GM15510 (cell line): ENCODE results near the gene CLDN19.
A peak's percentile ranks its signal among the peaks of the same experiment; 100 is the strongest.

ENCODE experiments used
- POLR2A ChIP-seq: IDR thresholded peaks from 3 replicates; pipeline ENCODE4 v1.6.1; 2011; ENCODE audit warnings: borderline replicate concordance; ENCODE audit not compliant: insufficient read length; ENCODE audit errors: extremely low read depth

Gene CLDN19

DNA sequence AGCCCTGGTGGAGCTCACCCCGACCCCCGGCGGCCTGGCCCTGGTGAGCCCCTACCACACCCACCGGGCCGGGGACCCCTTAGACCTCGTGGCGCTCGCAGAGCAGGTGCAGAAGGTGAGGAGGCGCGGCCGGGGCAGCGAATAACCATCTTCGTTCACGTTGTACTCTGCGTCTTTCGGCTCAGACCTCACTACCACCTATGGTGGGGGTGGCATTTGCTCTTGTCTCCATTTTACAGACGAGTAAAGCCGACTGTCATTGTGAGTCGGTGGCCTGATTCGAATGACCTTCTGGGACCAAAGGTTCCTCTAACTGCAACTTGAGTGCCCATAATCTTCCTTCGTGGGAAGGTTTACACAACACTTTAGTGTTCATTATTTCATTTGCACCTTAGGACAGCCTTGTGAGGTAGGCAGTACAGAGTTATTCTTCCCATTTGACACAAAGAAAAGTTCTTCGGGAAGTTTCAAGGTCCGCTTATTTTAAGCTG lies 27.5 kb upstream of the CLDN19 start:
- TF ChIP-seq POLR2A: no peak

DNA sequence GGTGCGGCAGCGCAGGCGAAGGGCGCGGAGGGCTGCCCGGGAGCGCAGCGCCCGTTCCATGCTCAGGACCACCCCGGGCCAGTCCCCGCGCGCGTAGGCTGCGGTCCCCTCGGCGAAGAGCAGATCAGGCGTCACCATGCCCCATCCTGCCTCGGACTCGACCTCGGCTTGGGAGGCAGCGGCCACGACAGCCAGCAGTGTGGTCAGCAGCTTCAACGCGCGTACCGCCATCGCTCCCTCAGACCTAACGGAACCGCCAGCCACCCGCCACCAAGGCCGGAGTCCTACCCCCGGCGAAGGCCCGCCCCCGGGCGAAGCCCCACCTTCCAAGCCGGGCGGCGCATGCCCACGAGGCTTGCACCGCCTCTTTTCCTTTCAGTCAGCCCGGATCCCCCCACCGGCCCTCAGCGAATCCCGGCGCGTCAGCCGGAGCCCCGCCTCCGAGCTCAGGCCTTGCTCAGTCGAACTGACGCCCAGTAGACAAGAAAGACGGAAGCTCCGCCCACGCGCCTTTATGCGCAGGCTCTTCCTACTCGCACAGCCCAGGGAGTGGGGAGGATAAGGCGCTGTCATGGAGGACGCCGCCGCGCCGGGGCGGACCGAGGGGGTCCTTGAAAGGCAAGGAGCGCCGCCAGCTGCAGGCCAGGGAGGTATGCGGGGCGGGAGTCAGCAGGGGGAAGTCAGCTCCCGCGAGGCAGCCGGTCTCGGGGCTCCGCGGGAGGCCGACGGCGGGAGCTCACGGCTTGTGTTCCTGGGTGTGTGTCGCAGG lies 26.9 kb upstream of the CLDN19 start, which contains the start of the genes C1orf50 and P3H1:
C1orf50 (plus strand) TSS at position 509 of the 769 bp plus-strand sequence; CDS start at position 572, 63 bp downstream.
P3H1 (minus strand) TSS at position 288 of the 769 bp plus-strand sequence; CDS start at position 231, 57 bp downstream.
- TF ChIP-seq POLR2A: peak; percentile 97

DNA sequence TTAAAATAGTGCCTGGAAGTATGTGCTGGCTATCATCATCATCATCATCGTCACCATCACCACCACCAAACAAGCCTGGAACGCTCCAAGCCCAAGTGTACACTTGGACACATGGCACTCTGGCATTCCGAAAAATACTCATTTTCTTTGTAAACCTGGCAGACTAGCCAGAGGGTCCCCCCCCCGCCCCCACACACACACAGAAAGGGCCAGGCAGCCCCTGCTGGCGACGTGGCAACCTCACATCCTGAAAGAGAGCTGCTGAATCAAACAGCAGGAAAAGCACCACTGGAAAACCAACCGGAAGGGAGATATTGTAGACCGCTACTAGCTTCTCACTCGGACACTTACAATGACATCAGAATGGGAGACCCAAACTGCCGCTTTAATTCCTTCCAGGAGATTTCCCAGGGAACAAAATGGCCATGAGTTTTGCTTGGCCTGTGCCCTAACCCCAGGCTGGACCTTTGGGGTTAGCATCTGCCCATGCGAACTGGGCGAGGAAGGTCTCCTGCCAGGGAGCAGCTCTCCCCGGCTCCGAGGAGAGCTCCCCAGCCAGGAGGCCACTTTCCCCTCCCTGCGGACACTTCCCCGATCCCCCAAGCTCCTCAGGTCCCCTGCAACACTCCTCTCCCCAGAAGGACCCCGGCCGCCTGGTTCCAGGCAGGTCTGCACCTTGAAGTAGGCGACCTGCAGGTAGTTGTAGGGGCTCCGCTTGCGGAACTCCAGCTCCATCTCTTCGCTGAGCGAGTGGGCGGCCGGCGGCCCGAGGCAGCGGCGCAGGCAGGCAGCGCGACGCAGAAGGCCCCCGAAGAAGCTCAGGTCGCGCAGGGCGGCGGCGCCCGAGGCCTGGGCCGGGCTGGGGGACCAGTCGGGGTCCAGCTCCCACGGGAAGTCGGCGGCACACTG lies 26.1 kb upstream of the CLDN19 start:
- no peak for TF ChIP-seq POLR2A

DNA sequence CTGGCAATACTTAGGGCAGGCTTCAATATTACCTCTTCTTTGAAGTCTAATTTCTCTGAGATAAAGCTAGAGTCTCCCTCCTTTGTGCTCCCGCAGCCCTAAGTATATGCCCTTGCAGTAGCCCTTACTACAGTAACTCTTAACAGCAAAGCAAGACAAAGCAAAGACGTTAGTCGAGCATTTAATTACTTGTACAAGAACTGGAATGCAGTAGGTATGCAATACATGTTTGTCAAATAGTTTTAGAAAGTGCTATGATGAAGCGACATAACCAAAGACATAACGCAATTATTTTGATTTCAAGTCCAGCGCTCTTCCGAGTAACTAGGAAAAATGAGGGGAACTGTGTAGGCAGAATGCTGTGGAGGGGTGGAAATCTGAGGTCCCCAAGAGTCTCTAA lies 25.2 kb upstream of the CLDN19 start:
- TF ChIP-seq POLR2A: no peak

DNA sequence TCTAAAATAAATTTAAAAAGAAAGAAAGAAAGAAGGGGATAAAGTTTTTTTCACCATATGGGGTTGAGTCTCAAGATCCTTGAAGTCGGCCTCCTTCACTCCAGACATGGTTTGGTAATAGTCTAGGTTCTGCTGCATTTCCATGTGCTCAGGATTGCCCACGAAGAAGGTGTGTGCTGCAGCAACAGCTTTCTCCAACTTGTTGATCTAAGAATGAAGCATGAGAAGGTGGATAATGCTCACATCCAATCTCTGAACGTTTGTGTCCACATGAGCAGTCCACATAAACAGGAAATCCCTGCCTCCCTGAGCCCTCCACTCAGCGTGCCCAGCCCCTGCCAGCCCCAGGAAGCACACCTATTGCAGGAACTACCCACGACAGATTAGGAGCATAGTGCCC lies 22.2 kb upstream of the CLDN19 start:
- TF ChIP-seq POLR2A: no peak

DNA sequence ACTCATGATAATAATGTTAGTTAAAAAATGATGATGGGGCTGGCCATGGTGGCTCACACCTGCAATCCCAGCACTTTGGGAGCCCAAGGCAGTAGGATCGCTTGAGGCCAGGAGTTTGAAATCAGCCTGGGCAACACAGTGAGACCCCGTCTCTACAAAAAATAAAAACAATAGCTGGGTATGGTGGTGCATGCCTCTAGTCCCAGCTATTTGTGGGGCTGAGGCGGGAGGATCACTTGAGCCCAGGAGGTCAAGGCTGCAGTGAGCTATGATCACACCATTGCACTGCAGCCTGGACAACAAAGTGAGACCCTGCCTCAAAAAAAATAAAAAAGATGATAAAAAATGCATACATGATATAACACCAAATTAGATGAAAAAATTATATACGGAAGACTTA lies 21.5 kb upstream of the CLDN19 start:
- TF ChIP-seq POLR2A: no peak

DNA sequence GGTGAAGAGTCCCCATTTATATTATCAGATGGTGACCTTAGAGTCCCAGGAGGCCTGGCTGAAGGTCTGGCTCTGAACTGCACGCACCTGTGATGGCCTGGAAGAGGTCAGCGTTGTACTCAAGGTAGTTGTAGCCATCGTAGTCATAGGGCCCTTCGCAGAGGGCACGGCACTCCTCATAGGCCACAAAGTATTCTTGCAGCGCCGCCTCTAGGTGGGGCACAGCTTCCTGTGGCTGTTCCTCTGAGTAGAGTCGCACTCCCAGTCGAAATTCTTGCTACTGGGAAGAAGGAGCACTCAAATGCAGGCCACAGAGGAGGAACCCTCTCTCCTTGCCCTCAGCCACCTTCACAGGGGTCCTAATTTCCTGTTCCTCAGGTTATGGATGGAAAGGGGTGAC lies 19.1 kb upstream of the CLDN19 start:
- TF ChIP-seq POLR2A: no peak

DNA sequence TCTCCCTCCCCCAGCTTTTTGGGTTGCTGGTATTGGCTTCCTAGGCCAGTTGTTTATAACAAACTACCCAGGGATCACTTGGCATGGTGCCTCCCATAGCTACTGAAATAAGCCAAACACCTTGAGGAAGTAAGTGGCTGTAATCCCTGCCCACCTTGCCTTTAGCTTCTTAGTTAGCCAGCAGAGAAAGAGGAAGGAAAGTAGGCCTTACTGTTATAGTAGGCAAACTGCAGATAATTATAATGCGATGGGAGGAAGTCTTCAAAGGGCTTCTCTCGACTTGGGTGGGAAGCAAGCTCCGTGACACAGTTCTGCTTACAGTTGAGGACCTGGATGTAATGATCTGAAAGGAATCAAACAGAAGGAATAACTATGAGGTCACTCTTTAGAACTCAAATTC lies 18.6 kb upstream of the CLDN19 start:
- no peak for TF ChIP-seq POLR2A

DNA sequence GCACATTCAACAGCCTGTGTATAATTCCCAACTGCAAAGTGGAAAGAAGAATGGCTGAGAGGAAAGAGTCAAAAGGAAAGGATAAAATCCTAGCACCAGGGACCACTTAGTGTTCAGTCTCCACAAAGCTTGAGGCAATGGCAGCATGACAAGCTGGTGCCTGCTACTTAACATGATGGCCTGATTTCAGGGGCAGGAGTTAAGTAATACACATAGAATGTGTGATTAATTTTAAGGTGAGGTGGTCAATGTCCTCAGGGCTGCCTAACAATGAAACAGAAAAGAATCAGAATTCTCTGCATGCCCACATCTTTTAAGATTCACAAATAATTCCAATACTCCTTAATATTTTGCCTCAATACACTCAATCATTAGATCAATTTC lies 17.8 kb upstream of the CLDN19 start:
- no peak for TF ChIP-seq POLR2A

DNA sequence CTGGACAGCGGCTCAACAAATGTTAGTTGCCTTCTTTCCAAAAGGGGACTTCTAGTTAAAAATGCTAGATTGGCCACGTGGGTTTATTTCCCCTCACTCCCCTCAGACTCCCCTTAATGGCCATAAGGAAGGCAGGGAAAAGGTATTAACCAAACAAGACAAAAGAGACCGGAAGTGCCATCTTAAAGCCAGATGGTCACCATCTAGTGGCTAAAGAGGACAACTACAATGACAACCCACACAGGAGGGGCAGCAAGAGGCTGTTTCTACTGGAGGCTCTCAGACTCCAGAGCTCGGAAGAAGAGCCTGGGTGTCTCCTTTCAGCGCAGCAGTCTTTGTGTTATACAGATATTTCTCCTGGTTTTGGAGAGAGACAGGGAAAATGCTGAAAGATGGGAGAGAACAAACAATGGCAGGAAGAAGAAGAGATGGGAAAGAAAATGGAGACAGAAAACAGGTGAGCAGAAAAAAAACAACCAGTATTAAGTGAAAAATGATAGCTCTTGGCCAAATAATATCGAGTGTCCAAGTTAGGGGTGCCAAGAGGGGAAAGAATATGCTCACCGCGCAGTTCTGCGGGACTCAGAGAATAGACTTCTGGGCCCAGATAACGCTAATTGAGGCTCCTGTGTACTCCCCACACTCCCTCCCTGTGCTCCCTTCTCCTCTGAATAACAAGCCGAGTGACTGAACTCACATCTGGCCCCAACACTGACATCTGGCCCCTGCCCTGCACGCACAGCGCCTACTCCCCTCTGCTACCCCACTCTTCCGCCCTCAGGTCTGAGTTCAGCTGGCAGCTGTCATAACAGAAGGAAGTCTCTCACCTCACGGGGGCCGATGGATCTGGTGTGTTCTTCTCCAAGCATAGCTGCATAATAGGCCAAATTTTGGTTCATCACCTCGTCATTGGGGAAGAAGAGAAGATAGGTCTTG lies 17.2 kb upstream of the CLDN19 start:
- no peak for TF ChIP-seq POLR2A

DNA sequence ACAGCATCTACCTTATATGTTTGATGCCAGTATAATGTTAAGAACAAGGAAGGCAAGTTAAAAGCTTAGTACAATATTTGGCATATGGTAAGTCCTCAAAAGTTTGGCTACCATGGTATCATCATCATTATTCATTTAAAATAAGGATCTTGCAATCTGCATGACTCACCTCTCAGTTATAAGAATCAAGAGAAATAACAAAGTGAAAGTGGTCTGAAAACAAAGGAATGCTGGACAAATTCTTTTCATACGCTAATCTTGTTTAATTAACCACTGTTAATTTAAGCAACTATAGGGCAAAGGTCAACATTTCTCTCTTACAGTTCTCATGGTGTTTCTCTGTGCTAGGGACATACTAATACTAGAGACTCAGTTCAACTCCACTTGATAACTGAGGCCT lies 13.0 kb upstream of the CLDN19 start:
- TF ChIP-seq POLR2A: no peak

DNA sequence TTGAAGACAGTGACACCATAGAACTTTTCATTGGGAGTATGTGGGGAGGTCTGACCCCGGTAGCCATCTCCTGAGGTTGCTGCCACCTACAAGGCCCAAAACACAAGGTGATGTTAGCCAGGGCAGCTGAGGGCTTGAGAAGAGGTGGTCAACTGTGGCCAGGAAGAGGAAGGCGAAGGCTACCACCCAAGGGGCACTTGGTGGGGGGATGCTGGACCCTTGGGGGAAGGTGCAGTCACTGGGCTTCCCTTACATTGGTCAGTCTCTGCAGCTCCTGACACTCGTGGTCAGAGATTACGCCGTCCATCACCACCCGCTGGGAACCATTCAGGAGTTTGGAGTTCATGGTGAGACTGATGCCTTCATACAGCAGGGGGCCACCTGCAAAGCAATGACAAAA lies 12.2 kb upstream of the CLDN19 start:
- TF ChIP-seq POLR2A: no peak

DNA sequence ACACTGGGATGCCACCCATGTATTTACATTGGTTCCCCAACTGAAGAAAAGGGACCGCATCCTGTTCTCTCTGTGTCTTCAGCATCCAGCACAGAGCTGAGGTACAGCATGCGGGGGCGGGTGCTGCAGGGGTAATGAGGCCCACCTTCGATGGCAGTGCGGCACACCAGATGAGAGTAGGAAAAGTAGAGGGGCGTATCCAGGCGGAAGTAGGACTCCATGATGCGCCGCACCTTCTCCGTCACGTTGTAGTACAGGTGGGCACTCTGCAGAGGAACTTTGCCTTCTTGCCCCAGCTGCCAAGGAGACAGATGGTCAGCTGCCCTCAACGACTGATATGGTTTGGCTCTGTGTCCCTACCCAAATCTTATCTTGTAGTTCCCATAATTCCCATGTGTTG lies 10.0 kb upstream of the CLDN19 start:
- TF ChIP-seq POLR2A: no peak
